DND-41 (cell line): ENCODE measurements around the gene KLHL17.

Experiments used
- ATAC-seq: fragments of 200-7000 bp; cut with Tn5 transposase; 3 replicates; pipeline ENCODE4 v1.9.1; 2021; ENCODE audit warnings: low read depth; ENCODE audit not compliant: insufficient read depth
- DNase-seq: peaks from one replicate; pipeline ENCODE4 v3.0.0-alpha.2; 2020
- H2AFZ ChIP-seq: 2 replicates; pipeline ENCODE4 v1.6.0; 2012; ENCODE audit warnings: low read depth, low read length
- H3K27ac ChIP-seq: 2 replicates; pipeline ENCODE4 v1.5.1; 2012; ENCODE audit warnings: low read length, inconsistent platforms
- H3K27me3 ChIP-seq: fragments of 200-600 bp; sonication (generic); 2 replicates; pipeline ENCODE4 v1.6.0; 2012; ENCODE audit warnings: low read length, mild to moderate bottlenecking, inconsistent platforms; ENCODE audit not compliant: insufficient read depth, poor library complexity
- H3K36me3 ChIP-seq: 2 replicates; pipeline ENCODE4 v1.5.1; 2012; ENCODE audit warnings: low read length, inconsistent platforms; ENCODE audit not compliant: insufficient read depth
- H3K4me1 ChIP-seq: 2 replicates; pipeline ENCODE4 v1.5.1; 2012; ENCODE audit warnings: mild to moderate bottlenecking, low read length; ENCODE audit not compliant: insufficient read depth
- H3K4me2 ChIP-seq: 2 replicates; pipeline ENCODE4 v1.6.0; 2012; ENCODE audit warnings: mild to moderate bottlenecking, moderate library complexity, low read length, inconsistent platforms; ENCODE audit not compliant: insufficient read depth
- H3K4me3 ChIP-seq, 2 experiments: fragments of 200-600 bp in 1 of 2; shearing (Covaris generic) in 1 of 2; 2 replicates each; pipeline ENCODE4 v1.5.1; 2012 to 2016; ENCODE audit warnings: inconsistent platforms in 2 of 2, low read length in 2 of 2, mild to moderate bottlenecking in 2 of 2, low read depth in 1 of 2, moderate library complexity in 1 of 2
- H3K79me2 ChIP-seq: 2 replicates; pipeline ENCODE4 v1.6.0; 2012; ENCODE audit warnings: low read length, inconsistent platforms; ENCODE audit not compliant: insufficient read depth
- H3K9ac ChIP-seq: 2 replicates; pipeline ENCODE4 v1.6.0; 2012; ENCODE audit warnings: low read depth, mild to moderate bottlenecking, inconsistent platforms, low read length, moderate library complexity
- H3K9me3 ChIP-seq: 2 replicates; pipeline ENCODE4 v1.5.1; 2012; ENCODE audit warnings: low read length, moderate library complexity, mild to moderate bottlenecking, inconsistent platforms; ENCODE audit not compliant: insufficient read depth, severe bottlenecking
- H4K20me1 ChIP-seq: 2 replicates; pipeline ENCODE4 v1.6.0; 2012; ENCODE audit warnings: low read length; ENCODE audit not compliant: insufficient read depth
- EZH2 ChIP-seq: IDR thresholded peaks from 3 replicates; pipeline ENCODE4 v1.6.1; 2012; ENCODE audit warnings: borderline replicate concordance, low read depth, mild to moderate bottlenecking, moderate library complexity, low read length, inconsistent platforms; ENCODE audit not compliant: severe bottlenecking
- TF ChIP-seq, protein P1 (sequence below): IDR thresholded peaks from 2 replicates; pipeline ENCODE4 v1.5.1; 2012; ENCODE audit warnings: borderline replicate concordance, low read length, moderate library complexity, mild to moderate bottlenecking; ENCODE audit not compliant: poor library complexity, severe bottlenecking; ENCODE audit errors: extremely low read depth

The KLHL17 gene

DNA sequence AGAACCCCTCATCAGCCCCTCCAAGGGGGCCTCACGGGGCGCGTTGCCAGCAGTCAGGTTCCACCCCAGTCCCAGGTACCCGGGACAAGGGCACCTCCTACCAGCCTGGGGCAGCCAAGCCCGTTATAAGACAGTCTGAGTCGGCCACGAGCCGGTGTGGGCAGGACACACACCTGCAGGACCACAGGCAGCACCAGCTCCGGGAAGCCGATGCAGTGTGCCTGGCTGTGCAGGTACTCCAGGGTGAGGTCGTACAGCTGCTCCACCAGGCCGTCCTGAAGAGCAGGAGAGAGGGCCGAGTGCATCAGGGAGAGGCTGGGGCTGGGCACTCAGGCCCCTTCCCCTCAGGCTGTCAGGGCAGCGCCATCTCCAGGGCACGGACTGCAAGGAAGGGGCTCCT lies 12.4 kb upstream of the KLHL17 start:
- Histone ChIP-seq H3K27ac (no peak overlapping the region), H3K79me2 (no peaks in the 10 kb centered on the region), H3K36me3 (peaks cover 83% of the 10 kb centered on the region), H3K4me3 (no peak overlapping the region), H3K9me3 (no peaks in the 10 kb centered on the region), H2AFZ (no peak overlapping the region), H3K4me2 (no peak overlapping the region), H3K4me1 (no peaks in the 10 kb centered on the region), H3K27me3 (no peaks in the 10 kb centered on the region), H3K9ac (no peak overlapping the region), H4K20me1 (peaks cover 58% of the 10 kb centered on the region)
- ATAC-seq (no peak), DNase-seq (no peak)
- TF ChIP-seq, protein P1, sequence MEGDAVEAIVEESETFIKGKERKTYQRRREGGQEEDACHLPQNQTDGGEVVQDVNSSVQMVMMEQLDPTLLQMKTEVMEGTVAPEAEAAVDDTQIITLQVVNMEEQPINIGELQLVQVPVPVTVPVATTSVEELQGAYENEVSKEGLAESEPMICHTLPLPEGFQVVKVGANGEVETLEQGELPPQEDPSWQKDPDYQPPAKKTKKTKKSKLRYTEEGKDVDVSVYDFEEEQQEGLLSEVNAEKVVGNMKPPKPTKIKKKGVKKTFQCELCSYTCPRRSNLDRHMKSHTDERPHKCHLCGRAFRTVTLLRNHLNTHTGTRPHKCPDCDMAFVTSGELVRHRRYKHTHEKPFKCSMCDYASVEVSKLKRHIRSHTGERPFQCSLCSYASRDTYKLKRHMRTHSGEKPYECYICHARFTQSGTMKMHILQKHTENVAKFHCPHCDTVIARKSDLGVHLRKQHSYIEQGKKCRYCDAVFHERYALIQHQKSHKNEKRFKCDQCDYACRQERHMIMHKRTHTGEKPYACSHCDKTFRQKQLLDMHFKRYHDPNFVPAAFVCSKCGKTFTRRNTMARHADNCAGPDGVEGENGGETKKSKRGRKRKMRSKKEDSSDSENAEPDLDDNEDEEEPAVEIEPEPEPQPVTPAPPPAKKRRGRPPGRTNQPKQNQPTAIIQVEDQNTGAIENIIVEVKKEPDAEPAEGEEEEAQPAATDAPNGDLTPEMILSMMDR: no peak
- TF ChIP-seq EZH2: no peak

DNA sequence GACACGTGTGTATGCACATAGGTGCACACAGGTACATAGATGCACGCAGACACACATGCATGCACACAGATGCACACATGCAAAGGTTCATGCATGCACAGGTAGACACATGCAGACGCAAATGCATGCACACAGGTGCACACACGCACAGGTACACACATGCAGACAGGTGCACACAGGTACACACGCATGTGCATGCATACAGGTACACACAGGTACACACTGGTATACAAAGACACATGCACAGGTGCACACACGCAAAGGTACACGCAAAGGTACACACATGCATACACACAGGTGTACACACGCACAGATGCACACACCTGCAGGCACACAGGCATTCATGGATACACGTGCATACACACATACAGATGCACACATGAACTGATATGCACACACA lies 10.1 kb upstream of the KLHL17 start:
- DNase-seq (no peak), ATAC-seq (no peak)
- Histone ChIP-seq H3K79me2 (no peaks in the 10 kb centered on the region), H3K36me3 (peaks cover 99% of the 10 kb centered on the region), H3K9me3 (no peaks in the 10 kb centered on the region), H3K4me1 (no peaks in the 10 kb centered on the region), H4K20me1 (peaks cover 62% of the 10 kb centered on the region), H3K27ac (no peak overlapping the region), H2AFZ (no peak overlapping the region), H3K4me3 (no peak overlapping the region), H3K4me2 (no peak overlapping the region), H3K27me3 (no peaks in the 10 kb centered on the region), H3K9ac (no peak overlapping the region)
- TF ChIP-seq, protein P1: no peak
- TF ChIP-seq EZH2: no peak

DNA sequence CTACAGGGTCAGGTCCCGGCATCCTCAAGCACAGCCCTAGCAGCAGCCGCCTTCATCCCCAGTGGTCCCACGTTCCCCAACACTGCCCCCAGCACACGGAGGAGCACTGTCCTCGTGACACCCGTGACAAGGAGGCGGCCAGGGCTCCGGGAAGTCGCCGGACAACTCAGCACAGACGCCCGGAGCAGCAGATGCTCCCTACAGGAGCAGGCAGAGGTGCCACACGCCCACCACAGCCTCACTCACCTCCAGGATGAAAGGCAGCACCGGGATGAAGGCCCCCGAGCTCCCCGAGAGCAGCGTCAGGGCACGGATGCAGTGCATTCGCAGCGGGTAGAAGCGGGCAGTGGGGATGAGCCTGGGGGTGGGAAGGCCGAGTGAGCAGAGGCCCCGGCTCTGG lies 9.5 kb upstream of the KLHL17 start:
- Histone ChIP-seq H2AFZ (no peak overlapping the region), H3K4me1 (no peaks in the 10 kb centered on the region; the same call in 1 of the 2 replicates), H3K4me3 (no peak overlapping the region), H3K27ac (no peak overlapping the region), H4K20me1 (peaks cover 67% of the 10 kb centered on the region), H3K9ac (no peak overlapping the region), H3K27me3 (no peaks in the 10 kb centered on the region), H3K36me3 (peaks cover 99% of the 10 kb centered on the region), H3K79me2 (peaks cover 3% of the 10 kb centered on the region; the same call in 1 of the 2 replicates), H3K9me3 (no peaks in the 10 kb centered on the region), H3K4me2 (no peak overlapping the region)
- ATAC-seq: no peak
- DNase-seq: no peak
- no peak for TF ChIP-seq EZH2
- TF ChIP-seq, protein P1: no peak

- TF ChIP-seq, protein P1: peak; percentile 39
- TF ChIP-seq EZH2: no peak
- Histone ChIP-seq H3K36me3 (peaks cover 99% of the 10 kb centered on the region), H3K27me3 (no peaks in the 10 kb centered on the region), H3K4me2 (no peak overlapping the region), H4K20me1 (peaks cover 66% of the 10 kb centered on the region), H3K4me1 (no peaks in the 10 kb centered on the region; the same call in 1 of the 2 replicates), H3K9ac (no peak overlapping the region), H3K4me3 (no peak overlapping the region), H2AFZ (no peak overlapping the region), H3K9me3 (no peaks in the 10 kb centered on the region), H3K27ac (no peak overlapping the region), H3K79me2 (peaks cover 8% of the 10 kb centered on the region; the same call in 1 of the 2 replicates)
- DNase-seq (no peak), ATAC-seq (no peak)
These were observed 9.0 kb upstream of the KLHL17 start for GRCh38 chr1:951364-951763.
